ENCODE data around the gene EPHA6.

EPHA6 gene

DNA sequence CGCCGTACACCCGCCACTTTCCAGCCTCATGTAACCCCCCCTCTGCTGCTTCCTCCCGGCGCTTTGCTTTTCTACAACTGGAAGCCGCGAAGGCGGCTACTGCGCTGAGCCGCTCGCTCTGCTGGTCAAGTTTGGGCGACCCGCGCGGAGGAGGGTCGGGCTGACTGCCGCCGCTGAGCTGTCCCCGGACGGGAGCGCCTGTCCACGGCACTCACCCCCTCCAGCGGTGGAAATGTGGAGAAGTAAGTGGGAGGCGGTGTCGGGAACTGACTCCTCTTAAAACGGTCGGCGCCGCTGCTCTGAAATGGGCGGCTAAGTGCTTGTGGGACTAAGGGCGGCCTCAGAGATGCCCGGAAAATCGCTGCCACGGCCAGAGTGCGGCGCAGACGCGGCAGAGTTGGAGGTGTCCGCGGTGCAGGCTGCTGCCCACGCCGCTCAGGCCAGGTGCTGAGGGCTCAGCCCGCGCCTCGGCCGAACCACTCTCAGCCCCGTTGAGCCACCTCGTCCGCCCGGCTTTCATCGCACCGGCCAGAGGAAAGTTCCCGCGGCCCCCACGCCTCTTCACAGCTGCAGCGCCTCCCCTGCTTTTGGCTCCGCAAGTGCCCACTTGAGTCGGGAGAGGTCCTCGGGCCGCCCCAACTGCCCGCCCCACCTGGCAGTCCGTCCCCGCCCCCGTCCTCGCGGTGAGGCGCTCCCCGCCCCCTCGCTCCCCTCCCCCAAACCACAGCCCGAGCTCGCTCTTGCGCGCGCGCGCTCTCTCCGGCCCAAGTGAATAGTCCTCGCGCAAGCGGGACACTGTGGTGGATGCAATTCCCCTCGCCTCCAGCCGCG is at the start of gene EPHA6:
TSS of gene EPHA6 (plus strand) at position 775 of the 831 bp plus-strand sequence.
- DNase-seq, result no peak

DNA sequence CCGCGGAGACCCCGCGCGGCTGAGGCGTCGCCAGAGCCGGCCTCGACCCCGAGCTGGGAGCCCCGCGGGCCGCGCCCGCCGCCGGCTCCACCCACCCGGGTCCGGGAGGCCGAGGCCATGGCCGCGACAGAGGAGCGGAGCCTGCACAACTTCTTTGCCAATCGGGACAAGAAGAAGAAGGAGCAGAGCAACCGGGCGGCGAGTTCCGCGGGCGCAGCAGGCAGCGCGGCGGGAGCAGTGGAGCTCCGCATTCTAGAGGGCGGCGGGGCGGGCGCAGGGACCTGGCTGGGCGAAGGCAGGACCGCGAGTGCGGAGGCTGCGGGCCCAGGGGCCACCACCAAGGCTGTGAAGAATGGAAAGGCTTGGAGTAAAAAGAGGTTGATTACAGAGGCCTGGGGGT is 37.6 kb upstream of the EPHA6 start:
- DNase-seq, result no peak

DNA sequence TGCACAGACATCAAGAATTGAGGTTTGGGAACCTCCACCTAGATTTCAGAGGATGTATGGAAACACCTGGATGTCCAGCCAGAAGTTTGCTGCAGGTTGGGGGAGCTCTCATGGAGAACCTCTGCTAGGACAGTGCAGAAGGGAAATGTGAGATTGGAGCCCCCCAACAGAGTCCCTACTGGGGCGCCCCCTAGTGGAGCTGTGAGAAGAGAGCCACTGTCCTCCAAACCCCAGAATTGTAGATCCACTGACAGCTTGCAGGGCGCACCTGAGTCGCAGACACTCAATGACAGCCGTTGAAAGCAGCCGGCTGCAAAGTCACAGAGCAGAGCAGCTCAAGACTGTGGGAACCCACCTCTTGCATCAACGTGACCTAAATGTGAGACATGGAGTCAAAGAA is 34.6 kb upstream of the EPHA6 start:
- DNase-seq, result no peak

DNA sequence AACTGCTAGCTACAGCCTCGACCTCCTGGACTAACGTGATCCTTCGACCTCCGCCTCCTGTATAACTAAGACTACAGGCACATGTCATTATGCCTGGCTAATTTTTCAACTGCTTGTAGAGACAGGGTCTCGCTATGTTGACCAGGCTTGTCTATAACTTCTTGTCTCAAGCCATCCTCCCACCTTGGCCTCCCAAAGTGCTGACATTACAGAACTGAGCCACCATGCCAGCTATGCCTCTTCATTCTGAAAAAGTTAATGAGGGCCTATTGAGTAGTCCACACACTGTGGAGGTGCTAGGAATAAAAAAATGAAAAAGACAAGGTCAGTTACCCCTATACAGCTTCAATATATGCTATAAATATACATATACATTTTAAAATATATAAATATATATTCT is 18.3 kb upstream of the EPHA6 start:
- DNase-seq, result no peak

DNA sequence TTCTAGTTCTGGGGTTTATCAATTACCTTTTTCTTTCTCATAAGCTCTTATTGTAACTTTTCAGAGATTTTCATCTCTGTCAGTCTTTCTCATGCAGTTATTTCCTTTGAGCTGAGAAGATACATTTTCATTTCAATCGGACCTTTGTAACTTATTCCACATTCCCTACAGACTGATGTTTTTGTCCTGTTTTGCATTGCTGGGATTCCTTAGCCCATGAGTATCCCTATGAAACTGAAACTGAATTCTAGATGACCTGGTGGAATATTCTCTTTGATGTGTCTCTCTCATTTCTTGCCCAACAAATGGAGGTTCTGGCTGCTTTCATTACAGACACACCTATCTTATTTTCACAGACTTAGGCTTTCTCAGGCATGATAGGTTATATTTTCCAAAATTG is 10.5 kb upstream of the EPHA6 start:
- DNase-seq, result no peak

DNA sequence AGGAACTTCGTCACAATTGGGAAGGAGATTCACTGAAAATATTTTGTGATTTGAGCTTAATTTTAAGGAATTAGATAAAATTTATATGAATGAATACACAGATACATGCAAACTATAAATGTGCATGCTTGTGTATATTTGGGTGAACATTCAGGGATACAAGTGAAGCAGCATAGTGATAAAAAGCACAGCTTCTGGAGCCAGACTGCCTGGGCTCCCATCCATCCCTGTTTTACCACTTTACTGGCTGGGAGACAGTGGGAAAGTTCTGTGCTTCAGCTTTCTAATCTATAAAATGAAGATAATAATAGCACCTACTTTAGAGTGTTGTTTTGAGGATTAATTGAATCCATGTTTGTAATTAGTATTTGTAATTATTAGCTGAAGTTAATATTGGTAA is 8.1 kb upstream of the EPHA6 start:
- no peak for DNase-seq

DNA sequence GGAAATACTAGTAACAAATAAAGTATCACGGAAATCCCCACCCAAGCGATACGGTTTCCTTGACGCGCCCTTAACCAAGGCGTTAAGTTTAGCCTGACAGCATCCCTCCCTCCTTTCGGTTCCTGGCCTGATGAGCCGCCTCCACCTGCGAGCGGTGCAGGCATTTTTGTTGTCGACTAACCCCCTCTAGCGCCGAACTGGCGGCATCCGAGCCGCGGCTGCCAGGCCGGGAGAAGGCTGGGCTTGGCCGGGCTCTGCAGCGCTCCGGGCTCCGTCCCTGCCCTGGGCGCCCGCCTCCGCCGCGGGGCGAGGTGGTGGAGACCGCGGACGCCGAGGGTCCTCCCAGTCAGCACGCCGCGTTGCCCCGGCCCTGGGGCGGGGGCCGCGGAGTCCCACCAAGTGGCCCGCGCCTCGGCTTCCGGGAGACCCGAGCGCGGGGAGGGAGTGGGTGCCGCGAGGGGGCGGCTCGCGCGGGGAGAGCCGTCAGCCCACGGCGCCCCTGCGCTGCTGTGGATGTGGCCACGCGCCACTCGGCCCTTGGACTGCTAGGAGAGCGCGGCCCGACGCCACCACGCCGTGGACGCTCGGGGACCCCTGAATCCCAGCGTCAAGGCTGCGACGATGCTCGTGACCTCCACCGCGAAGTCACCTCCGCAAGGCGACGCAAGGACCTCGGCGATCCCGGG is 1.1 kb upstream of the EPHA6 start:
- DNase-seq, result peak in 1 of 2 donors; percentile 8

DNA sequence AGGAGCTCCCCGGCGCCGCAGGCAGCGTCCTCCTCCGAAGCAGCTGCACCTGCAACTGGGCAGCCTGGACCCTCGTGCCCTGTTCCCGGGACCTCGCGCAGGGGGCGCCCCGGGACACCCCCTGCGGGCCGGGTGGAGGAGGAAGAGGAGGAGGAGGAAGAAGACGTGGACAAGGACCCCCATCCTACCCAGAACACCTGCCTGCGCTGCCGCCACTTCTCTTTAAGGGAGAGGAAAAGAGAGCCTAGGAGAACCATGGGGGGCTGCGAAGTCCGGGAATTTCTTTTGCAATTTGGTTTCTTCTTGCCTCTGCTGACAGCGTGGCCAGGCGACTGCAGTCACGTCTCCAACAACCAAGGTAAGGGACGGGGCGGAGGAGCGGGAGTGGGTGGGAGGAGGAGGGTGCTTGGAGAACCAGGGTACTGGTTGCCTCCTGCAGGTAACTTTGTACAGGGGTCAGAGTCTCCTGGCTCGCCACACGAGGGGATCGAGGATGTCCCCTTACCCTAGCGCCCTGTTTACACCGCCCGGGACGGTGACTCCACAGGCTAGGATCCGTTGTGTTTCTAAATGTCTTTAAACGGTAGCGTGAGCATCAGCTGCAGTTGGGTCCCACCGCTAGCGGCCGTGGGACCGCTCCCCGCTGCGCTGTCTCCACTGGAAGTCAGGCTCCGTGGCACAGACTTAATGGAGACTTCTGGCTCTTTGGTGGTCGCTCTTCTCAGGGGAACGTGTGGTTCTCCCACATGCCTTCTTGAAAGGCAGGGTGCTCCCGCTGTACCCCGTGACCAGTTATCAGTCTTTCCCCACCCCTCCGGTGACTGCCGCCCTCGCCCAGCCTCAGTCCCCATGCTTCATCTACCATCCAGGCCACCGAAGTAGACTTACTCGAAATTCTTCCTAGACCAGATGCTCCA is 515 bp downstream of the EPHA6 start:
- no peak for DNase-seq

DNA sequence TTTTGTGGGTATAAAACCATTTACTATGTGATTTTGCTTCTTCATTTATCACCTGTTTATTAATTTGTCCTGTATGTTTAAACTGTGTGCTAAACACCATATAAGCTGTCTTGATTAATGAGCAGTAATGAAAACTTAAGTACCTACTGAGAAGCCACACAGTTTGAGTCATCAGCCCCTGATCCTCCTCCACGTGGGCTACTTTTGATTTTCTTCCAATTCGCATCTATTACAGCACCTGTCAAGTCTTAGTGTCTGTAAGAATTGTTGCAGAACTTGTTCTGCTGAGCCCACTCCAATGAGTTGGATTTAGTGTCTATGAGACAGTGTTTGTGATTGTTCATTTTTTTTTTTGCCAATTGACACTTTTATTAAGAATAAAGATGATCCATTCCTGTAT is 16.8 kb downstream of the EPHA6 start:
- no peak for DNase-seq

DNA sequence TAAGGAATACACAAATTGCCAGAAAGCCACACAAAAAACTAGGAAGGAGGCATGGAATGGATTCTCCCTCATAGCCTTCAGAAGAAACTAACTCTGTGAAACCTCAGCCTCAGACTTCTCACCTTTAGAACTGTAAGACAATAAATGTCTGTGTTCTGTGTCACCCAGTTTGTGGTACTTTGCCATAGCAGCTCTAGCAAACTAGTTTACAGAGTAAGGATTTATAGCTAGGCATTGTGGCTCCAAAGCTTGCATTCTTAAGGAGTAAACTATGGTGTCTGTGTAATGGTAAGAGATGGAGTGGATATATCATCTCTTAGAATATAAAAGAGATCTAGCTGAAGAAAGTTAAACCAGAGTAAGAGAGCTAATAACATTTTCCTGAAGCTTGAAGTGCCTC is 18.9 kb downstream of the EPHA6 start:
- DNase-seq, result no peak

DNA sequence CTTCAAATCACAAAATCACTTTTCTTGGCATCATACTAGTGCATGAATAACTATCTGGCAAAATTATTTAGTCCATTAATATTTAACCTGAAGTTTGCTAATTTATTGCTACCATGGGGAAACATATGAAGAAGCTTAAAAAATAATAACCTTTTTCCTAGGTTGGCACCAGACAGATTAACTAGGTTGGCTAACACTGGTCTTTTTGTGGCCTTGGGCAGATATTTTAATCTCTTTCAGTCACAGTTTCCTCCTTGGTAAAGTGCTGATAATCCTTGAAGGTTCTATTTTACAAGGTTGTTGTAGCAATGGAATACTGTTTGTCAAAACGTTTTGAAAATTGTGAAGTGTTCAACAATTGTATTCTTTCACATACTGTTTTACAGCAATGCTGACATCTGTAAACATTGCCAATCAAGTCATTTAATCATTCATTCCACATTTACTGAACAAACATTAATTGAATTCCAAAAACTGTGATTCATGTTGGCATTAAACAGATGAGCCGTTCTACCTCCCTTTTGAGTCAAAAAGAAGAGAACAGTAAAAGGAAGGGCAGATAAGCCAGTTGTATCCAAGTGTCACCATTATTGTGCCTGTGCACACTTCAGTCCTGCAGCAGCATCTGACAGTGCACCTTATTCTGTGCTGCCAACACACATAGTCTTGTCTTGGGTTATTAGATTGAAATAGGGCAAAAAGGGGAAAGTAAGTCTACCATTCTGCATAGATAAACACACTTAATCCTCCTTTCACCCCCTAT is 21.9 kb downstream of the EPHA6 start:
- no peak for DNase-seq

DNA sequence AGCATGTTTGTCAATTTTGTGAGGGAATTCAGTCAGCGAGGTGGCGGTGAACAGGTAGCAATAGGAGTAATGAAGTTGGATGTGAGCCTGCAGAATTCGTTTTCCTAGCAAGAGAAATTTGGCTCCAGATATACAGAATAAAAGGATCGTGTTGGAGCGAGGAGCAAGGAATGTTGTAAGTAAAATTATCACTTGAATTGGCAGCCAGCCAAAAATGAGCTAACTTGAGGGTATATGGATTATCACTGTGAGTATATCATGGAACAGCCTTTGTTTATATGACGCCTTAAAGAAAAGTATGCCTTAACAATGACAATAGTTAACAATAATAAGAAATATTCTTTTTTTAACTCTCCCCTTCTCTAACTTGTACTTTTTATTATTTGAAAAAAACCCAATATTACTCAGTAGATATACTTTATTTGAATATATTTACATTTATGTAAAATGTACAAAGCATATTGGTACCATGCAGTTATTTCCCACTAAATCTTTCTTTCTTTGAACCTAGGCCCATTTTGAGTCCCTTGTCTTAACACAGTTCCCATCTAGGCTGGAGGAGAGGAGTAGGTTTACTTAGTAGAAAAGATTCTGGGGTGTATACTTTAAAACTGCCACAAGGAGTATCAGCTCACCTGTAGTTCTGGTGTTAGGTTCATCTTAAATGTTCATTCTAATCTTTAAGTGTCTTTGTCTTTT is 29.3 kb downstream of the EPHA6 start:
- DNase-seq, result no peak

DNA sequence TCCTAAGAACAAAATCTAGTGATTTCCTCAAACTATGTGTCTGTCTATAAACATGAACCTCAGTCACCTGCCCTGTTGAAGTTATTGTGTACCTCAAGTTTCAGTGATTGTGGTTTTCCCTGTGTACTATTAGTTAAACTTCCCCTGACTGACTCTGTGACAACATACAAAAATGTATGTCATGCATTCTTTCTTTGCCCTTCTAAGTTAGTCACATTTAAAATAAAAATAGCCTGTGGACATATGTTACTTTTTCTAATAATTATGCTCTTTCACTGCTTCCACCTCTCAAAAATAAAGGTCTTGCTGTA is 29.8 kb downstream of the EPHA6 start:
- DNase-seq, result no peak

DNA sequence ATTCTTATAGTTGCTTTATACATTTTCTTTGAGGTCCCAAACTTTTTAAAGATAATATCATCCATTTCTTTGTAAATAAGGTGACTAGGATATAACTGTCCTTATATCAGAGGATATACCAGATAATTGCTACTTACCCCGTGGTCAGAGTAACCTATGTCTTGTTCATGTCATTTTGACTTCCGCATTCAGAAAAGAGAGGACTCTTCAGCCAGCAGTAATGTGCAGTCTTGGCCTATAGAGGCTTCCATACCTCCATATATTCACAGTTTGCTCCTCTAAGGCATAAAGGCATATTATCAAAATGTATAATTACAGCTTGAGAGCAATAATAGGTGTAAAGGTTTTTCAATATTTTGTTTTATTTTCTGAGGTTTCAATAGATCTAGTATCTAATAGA is 38.5 kb downstream of the EPHA6 start:
- DNase-seq, result no peak

DNA sequence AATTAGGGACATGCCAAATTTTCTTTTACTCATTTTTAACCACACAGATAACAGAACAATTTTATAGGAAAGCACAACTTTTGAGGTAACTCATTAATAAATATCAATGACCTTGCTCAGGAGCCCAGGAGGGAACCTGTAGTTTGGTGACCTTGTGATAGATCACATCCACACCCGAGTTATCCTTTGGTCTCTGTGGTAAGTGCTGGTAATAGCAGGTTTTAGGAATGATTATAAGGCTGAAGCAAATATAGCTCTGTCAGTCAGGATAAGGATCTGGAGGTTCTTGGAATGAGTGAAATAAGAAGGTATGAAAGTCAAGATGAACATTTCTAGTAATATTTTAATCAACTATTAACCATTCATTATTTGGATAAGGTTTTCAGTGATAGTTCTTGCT is 46.5 kb downstream of the EPHA6 start:
- no peak for DNase-seq

DNA sequence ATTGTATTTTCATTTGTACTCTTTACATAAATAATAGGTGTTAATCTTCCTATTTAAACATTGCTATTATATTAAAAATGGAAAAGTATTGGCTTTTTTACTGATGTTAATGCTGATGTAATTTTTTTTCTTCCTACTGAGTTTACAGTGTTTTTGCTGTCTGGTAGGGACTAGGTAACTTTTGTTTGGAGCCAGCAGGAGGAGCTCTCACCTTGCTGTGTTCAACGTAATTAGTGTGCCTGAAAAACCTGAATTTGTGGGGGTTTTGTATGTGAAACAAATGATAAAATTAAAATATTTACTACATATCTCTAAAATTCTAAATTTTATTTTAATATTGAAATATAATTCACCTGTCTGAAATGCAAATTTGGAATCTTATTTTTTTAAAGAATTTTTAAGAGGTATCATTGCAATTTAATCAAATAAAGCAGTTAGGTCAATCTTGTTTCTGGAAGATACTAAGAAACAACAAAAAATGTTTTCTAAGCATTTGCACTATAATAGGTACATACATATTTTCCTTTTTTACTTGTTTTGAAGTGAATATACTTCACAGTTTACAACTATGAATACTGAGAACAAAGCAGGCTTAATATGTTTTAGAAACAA is 48.8 kb downstream of the EPHA6 start:
- no peak for DNase-seq

DNA sequence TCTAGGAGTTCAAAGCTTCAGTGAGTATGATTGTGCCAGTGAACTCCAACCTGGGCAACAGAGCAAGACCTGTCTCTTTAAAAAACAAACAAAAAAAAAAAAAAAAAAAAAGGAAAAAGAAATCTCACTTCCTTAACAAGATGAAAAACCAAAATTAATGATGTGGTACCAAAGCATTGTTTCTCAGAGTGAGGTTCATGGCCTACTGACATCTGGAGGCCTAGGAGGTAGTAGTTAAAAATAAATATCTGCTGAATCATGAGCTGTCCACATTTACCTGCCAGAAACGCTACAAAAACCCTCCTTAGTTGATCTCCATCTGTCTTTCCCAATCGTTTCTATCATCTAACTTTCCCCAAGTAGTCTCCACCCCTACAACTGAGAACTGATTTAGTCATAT is 51.2 kb downstream of the EPHA6 start:
- DNase-seq, result no peak

DNA sequence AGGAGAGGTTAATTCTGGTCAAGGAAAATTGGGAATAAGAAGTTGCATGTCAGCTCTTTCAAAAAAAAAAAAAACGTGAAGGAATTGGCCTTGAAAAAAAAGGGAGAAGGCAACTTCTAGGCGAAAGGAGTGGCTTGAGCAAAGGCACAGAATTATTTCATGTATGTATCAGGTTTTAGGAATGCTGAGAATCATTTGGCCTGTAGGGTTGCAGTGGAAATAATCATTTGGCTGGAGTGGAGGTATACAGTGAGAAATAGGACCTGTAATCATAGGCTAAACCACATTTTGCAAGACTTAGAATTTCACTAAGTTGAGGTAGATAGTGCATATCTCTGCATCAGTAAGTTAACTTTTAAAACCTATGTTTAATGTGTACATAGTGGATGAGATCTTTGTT is 54.9 kb downstream of the EPHA6 start:
- DNase-seq, result no peak

DNA sequence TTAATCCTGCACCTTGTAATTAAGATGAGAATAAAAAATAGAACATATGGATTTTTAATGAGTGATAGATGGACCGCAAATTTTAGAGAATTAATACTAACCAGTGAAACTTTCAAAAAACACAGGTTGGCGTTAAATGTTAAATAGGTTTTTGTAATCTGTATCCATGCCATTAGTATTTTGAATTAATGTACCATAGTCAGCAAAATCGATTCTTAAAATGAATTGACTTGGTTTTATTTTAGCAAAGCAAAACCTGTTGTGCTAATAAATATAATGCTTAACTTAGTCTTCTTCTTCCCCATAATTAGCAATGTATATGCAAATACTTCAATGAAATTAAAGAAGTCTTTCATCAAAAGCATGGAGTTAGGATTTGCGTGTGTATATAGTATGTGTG is 63.1 kb downstream of the EPHA6 start:
- DNase-seq, result no peak

DNA sequence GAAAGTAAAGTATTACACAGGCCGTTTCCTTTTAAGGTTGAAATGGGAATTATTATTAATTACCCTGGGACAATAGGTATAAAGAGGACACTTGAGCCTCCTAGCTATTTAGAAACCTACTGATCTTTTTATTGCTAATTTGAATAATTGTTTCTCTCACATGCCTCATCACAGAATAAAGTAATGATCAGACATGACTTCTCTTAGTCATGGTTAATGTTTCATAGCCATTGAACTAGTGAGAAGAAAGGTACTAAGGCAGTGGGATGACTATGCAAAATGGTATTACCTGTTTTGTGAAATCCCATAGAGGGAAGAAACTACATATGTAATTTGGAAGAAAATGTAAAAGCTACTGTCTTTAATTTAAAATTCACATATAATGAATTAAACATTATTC is 85.6 kb downstream of the EPHA6 start:
- no peak for DNase-seq

DNA sequence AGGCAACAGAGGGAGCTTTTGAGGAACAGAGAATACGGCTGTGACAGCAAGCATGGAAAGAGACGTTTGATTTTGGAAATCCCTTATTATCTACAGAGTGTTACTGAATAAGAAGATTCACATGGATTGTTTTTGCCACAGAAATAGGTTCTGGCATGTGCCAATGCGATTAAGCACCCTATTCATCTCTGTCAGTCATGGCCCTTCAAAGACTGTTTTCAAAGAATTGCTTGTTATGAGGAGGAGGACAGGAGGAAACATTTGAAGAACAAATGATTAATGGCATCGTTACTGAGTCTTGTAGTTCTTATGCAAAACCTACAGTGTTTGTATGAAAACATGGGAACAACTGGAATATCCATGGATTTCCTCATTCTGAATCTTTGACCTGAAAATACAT is 86.2 kb downstream of the EPHA6 start:
- no peak for DNase-seq

DNA sequence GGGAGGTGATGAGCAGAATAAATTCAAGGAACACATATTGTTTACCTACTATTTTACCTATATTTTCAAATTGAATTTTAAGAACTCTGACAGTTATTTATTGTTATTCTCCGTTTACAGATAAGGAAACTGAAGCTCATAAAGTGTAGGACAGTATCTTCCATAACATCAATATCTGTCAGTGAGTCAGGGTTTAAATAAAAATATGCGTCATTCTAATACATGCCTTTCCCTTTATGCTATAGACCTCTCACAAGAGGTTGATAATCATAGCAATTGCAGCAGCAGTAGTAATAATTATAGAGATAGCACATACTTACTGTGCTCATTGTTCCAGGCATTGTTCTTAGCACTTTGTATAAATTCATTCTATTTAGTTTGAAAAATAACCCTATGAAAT is 101.1 kb downstream of the EPHA6 start:
- no peak for DNase-seq
